CD1c-positive myeloid dendritic cell (primary cell): ENCODE results near the gene SLC39A10.

ENCODE experiments used
- DNase-seq: peaks from one replicate; pipeline ENCODE4 v3.0.0-alpha.2; 2016; ENCODE audit errors: extremely low spot score

Gene SLC39A10

DNA sequence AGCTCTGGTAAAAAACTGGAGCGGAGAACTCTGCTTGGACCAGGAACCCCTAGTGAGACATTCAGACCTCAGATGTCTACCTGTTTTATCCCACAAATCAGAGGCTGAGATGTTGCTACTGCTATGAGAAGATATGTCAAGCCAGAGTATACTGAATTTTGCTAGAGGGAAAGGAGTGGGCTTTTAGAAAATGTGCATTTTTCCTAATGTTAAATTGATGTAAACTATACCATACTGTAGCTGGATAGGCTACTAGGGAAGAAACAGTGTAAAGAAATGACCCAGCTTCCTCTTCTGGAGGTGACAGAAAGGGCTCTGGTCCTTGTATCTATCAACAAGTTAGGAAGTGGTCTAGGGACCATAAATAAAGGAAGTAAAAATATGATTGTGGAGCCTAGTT is 65.0 kb downstream of the SLC39A10 start:
- DNase-seq, result peak; percentile 11

DNA sequence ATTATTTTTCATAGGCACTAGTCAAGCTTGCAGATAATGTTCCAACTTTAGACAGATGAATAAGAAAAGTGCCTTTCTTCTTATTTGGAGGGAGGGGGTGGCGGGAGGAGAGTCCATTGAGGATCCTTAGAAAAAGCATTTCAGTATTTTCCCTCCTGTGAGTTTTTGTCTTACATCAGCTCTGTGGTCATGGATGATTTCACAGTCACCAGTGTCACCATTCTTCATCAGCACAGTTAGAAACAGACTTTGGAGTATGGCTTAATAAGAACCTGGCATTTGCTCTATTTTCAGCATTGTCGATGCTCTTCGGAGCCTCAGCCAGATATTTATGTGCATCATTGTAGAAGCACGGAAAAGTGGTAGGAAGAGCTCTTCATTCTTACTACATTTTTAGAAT is 70.1 kb downstream of the SLC39A10 start:
- no peak for DNase-seq

DNA sequence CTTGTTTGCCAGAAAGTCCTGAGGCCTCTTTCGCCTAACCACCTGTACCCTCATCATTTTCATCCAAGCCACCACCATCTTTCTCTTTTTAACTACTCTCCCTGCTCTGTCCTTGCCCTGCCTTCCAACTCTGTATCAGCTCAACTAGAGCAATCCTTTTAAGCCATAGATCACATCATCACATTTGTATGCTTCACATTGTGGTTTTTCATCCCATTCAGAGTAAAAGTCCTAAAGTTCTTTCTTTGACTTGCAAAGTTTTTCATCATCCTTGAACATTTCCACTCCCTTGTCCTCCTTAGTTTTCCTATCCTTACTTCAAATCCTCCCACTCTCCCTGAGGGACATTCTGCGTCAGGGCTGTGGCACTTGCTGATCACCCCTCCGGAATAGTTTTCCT is 73.9 kb downstream of the SLC39A10 start:
- DNase-seq, result no peak

DNA sequence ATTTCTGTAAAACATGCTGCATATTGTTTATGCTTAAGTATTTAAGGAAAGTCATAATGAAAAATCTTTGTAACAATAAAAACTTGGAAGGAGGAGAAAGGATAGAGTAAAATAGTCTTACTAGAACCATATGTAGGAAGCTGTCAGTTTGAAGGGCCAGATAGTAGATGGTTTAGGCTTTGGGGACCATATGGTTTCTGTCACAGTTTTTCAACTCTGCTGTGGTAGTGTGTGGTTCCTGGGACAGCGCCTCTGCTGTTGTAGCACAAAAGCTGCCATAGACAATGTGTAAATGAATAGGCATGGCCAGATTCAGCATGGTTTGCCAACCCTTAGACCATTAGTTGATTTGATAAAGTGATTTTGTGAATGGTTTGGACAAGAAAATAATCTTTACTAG is 75.5 kb downstream of the SLC39A10 start:
- DNase-seq, result no peak

DNA sequence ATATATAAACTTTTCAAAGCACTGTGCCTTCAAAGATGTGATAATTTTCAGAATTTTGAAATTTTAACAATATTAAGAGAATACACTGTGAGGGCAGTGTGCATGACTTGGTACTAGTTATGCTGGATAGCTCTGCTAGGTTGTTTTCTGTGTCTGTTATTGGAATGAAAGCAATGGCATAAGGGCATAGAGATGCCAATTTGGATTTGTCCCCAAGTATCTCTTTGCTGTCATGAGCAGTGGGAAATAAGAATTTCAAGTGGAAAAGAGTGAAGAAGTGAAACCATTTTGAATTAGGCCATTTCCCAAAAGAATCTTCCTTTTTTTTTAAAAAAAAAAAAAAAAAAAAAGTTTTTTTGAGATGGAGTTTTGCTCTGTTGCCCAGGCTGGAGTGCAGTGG is 76.8 kb downstream of the SLC39A10 start:
- DNase-seq, result no peak

DNA sequence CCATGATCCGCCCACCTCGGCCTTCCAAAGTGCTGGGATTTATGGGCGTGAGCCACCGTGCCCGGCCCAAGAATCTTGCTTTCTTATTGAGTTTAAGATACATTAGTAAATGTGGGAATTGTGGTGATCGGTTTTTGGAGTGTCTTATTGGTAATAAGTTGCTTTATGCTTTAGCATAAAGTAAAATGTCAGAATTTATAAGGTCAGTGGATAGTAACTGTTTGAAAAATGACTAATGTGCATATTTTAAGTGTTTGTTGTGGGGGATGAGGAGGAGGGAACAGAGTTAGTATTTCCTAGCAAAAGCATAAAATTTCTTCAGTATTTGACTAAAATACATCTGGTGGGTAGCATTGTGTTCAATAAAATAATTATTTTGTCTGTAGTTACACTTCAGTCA is 77.4 kb downstream of the SLC39A10 start:
- DNase-seq, result no peak

DNA sequence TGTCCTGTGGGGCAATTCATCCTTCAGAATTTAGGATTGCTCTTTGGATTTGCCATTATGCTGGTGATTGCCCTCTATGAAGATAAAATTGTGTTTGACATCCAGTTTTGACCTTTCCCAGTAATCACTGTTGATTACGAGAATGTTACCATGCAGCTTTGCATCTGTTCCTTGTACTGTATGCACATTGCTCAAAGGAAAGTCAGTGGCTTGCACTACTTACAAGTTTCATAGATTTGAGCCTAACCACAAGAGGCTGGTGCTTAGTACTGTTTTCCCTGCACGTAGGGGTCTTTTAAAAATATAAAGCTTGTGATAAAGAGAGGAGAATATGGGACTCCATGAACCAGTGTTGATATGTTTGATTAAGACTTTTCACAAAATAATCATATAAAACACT is 77.9 kb downstream of the SLC39A10 start:
- no peak for DNase-seq

DNA sequence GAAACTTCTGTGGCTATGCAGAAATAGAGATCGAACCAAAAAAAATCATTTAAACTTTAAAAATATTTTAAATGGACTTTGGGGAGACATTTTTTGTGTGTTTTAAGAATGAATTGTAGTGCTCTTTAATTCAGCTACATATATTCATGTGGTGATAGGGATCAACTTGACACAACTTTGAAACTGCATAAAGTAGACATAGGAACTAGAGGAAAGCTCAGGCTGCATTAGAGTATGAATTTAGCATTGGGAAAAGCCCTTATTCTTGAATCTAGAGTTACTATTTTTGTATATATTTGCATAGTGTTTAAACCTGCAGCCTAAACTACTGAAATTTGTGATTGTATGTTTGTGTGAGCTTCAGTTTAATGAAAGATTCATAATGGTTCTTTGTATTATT is 78.3 kb downstream of the SLC39A10 start:
- DNase-seq, result no peak

DNA sequence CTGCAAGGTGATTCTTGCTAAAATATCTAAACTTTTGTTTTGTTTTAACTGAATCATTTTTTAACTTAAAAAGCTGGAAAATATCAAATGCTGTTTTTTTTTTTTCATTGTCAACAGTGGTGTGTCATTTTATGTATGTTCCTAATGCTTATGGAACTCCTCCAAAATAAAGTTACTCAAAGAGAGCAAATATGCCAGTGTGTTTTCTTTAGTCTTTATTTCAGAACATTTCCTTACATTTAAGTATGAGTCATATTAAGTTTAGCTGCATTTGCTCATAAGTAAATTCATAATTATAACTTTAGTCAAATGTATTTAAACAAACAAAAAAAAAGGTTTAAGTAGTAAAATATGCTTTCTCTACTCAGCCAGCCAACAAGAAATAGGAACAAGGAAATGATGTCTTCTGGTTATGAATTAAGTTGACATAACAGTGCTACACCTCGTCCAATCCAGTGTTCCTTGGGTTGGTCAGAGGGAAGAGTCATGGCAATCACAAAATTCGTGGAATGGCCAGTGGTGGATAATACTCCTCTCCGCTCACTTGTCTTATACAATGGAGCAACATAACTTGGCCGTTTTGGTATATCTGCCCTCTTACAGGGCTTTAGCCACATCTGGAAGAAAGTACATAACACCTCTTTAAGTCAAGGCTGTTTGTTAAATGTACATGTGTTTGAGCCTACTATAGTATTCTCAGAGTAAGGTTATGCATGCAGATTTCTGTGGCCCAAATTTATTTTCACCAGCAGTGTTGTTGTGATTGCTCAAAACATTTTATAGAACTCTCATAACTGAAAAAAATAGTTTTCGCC is 80.7 kb downstream of the SLC39A10 start:
- DNase-seq, result no peak

DNA sequence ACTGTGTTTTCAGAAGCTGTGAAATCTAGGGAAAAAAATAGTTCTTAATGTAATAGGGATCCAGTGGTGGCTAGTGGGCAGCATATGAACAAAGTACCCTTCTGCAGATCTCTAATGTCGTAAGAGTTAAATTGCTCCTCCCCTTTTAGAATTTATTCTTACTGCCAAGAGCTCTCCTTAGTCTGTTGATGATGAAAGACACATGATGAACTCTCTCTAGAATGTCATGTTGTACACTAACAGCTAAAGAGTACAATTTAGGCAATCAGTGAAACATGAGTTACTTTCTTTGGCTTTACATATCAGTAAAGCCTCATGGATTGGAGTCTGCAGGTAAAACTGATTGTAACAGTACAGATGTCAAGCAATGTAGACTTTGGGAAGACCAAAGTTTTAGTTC is 84.2 kb downstream of the SLC39A10 start:
- DNase-seq, result no peak

DNA sequence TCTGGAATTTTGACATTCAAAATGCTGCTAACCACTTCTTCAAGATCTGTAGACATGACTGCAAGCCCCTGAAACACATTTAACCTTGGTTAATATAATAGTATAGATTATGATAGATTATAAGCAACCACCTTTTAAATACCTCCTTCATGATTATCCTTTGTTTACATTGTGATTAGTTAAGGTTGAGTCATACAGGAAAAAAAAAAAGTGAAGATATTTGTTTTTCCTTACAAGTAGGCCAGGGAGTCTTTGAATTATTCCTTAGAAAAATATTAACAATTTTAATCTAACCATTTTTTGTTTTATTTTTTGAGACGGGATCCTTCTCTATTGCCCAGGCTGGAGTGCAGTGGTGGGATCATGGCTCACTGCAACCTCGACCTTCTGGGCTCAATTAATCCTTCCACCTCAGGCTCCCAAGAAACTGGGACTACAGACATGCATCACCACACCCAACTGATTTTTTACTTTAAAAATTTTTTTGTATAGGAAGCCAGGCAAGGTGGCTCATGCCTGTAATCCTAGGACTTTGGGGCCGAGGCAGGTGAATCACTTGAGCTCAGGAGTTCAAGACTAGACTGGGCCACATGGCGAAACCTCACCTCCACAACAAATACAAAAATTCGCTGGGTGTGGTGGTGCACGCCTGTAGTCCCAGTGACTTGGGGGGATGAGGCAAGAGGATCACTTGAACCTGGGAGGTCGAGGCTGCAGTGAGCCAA is 99.4 kb downstream of the SLC39A10 start:
- no peak for DNase-seq

DNA sequence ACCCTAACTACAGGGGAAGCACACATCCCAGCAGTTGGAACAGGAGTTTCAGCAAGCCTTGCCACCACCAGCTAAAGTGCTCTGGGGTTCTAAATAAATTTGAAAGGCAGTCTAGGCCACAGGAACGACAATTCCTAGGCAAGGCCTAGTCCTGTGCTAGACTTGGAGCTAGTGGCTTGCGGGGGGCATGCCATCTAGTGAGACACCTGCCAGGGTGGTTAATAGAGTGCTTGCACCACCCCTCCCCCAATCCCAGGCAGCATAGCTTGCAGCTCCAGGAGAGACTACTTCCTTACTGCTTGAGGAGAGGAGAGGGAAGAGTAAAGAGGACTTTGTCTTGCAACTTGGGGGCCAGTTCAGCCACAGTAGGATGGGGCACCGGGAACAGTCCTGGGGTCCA is 101.8 kb downstream of the SLC39A10 start:
- DNase-seq, result no peak

DNA sequence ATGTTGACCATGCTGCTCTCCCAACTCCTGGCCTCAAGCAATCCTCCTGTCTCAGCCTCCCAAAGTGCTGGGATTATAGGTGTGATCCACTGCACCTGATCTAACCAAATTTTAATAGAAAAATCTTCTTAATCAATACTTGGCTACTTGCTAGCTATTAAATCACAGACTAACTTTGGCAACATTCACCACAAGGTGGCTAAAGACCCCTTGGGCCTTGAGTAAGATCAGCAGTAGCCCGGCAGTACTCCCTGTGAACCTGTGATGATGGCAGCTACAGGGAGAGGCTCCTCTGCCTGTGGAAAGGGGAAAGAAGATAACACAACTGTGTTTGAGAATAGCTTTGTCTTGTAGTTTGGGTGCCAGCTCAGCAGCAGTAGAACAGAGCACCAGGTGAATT is 102.9 kb downstream of the SLC39A10 start:
- DNase-seq, result no peak

DNA sequence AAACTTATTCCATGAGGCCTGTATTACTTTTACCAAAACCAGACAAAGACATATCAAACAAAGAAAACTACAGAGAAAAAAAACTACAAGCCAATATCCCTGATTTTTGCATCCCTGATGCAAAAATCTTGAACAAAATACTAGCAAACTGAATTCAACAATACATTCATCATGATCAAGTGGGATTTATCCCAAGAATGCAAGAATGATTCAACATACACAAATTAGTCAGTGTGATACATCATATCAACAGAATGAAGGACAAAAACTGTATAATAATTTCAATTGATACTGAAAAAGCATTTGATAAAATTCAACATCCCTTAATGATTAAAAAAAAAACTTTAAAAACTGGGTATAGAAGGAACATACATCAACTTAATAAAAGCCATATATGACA is 106.8 kb downstream of the SLC39A10 start:
- no peak for DNase-seq

DNA sequence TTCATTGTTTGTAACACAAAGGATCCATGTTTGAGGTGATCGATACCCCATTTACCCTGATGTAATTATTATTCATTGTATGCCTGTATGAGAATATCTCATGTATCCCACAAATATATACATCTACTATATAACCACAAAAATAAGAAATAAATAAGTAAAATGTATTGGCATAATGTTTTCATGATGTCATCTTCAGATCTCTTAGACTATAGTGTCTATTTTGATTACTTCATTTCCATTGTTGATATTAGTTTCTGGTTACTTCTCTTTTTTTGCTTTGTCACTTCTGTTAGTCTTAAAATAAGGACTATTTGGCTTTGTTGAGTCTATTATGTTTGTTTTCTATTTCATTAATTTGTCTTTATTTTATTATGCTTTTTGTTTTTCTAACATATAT is 109.7 kb downstream of the SLC39A10 start:
- no peak for DNase-seq

DNA sequence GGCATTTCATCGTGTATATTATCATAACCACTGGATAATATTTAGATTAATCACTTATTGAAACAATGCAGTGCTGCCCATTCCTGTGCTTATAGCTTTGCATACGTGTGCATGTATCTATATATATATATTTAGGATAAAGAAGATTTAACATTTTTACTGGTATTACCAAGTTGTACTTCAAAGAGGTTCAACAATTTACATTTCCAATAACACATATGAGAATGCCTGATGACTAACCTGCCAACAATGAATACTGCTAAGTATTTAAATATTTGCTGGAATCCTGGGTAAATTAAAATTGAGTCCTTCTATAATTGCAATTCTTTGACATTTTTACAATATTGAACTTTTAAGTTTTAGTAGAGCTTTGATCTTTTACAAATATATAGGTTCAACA is 111.4 kb downstream of the SLC39A10 start:
- DNase-seq, result no peak

DNA sequence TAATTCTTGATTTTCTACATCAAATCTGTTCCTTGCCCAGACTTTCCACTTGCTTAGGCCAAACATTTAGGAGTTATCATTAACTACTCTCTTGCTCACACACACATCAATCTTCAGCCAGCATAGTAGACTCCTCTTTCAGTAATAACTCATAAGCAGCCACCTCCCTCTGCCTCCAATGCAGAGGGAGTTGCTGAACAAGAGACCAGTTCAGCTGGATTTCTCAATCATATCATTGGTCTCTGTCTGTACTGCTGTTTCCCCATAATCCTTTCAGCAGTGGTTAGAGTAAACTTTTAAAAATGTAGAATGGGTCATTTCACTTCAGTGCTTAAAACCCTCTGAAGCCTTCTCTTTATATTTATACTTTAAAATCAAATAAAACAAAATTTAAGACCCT is 112.9 kb downstream of the SLC39A10 start:
- no peak for DNase-seq

DNA sequence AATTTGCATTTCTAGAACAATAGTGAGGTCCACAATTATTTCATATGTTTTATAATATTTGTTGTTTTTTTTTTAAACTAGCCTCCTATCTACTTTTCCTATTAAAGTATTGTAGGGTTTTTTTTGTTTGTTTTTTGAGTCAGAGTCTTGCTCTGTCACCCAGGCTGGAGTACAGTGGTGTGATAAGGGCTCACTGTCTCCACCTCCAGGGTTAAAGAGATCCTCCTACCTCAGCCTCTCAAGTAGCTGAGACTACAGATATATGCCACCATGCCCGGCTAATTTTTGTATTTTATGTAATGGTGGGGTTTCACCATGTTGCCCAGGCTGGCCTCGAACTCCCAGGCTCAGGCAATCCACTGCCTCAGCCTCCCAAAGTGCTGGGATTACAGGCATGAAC is 122.5 kb downstream of the SLC39A10 start:
- DNase-seq, result no peak

DNA sequence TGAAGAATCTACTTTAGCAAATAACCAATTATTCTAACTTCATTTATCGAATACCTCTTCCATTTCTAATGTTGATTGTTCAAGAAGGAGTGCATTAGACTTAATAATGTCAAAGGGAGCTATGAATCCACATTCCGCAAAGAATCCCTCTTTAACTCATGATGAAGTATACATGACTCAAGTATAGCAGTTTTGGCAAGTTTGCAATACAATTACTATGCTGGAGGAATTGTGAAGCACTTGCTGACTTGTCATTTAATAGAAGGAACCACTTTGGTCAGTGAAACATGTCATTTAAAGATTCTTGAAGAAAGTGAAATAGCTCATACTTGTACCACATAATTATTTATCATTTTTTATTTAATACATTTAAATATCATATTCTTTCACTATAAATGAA is 125.1 kb downstream of the SLC39A10 start:
- no peak for DNase-seq
